ENCODE data around the gene UBIAD1. TPM values are rescaled to one million over a fixed set of nuclear protein-coding genes. Genes with fewer than 3 reads are reported as not detected.

Gene UBIAD1
- total and polyA plus RNA-seq, 2 of the 13 experiments (the other 11 are each of a cell fraction or from before 2014, with no cell fraction given), result 16.9 to 20.4 TPM

- ATAC-seq, result no peak
- H2AFZ ChIP-seq (ENCODE audit: low read length), result no peak overlapping the region
- POLR2A ChIA-PET, result interaction anchor here (0.9 to 5.6 kb wide), 2 partner anchors 14 to 24 kb away, joined by 3 to 20 read pairs; partner anchors contain the start of genes MTOR and UBIAD1
- H3K9ac ChIP-seq (ENCODE audit: insufficient read depth, low read depth, low read length), result no peak overlapping the region
- no peaks in the 10 kb centered on the region for H3K27me3 ChIP-seq (ENCODE audit: control insufficient read depth in 1 of 2, insufficient read depth in 2 of 2, low read length in 2 of 2)
- intact Hi-C loops (cut with micrococcal nuclease; ENCODE audit: unreplicated experiment) (no loop called here), in situ Hi-C loops (cut with HindIII; ENCODE audit: extremely low pct_ligation_motif_present, low pct_unique_long_range_greater_than_20kb) (no loop called here)
- no peak overlapping the region for H3K4me2 ChIP-seq (ENCODE audit: low read depth, low read length)
- no peak for FAIRE-seq
- peaks cover 12% of the 10 kb centered on the region for H3K79me2 ChIP-seq (ENCODE audit: insufficient read depth, low read length)
- CTCF ChIA-PET (ENCODE audit: low intra/inter-chr PET ratio, low total read pairs), result no interaction called here
- no peak for DNase-seq (ENCODE audit: low spot score)
- no peak overlapping the region for H3K4me3 ChIP-seq (replicated peaks in 1 of 3; ENCODE audit: insufficient read depth in 1 of 3, low read depth in 2 of 3, low read length in 3 of 3)
- no TSS peak for BruUV-seq (replicated peaks)
- H3K27ac ChIP-seq (ENCODE audit: extremely low read length, insufficient read depth, low read length), result no peak overlapping the region
- TF ChIP-seq TCF12 (IDR thresholded peaks at IDR 0.05) (no peak), TCF12 (CRISPR knock-in tag; IDR thresholded peaks at IDR 0.05) (no peak), TCF7 (IDR thresholded peaks at IDR 0.05; ENCODE audit: low read depth) (no peak), CREB3 (CRISPR knock-in tag; IDR thresholded peaks at IDR 0.05) (no peak)
- H3K4me1 ChIP-seq (ENCODE audit: insufficient read depth, low read length), result peaks cover under 1% of the 10 kb centered on the region; the same call in 1 of the 2 replicates
- no peaks in the 10 kb centered on the region for H4K20me1 ChIP-seq (ENCODE audit: insufficient read depth, low read length)
- H3K9me3 ChIP-seq (ENCODE audit: low read length), result no peaks in the 10 kb centered on the region
- 100% methylated on average over 3 of the region's 3 CpGs for WGBS (ENCODE audit: low lambda C conversion rate)
- peaks cover 24 to 54% of the 10 kb centered on the region in 2 experiments for H3K36me3 ChIP-seq (replicated peaks in 1 of 2; ENCODE audit: control insufficient read depth in 1 of 2, insufficient read depth in 2 of 2, low read length in 2 of 2)
Measured at GRCh38 chr1:11286735-11287410, 13.9 kb downstream of the UBIAD1 start.

GRCh38 chr1:11289064-11289463, 16.1 kb downstream of the UBIAD1 start:
- Histone ChIP-seq H3K79me2 (ENCODE audit: insufficient read depth, low read length) (peaks cover under 1% of the 10 kb centered on the region), H3K9ac (ENCODE audit: insufficient read depth, low read depth, low read length) (no peak overlapping the region), H3K36me3 (replicated peaks in 1 of 2; ENCODE audit: control insufficient read depth in 1 of 2, insufficient read depth in 2 of 2, low read length in 2 of 2) (peaks cover 17 to 56% of the 10 kb centered on the region in 2 experiments), H3K4me1 (ENCODE audit: insufficient read depth, low read length) (peaks cover 12% of the 10 kb centered on the region; the same call in 1 of the 2 replicates), H2AFZ (ENCODE audit: low read length) (no peak overlapping the region), H3K27ac (ENCODE audit: extremely low read length, insufficient read depth, low read length) (no peak overlapping the region), H3K9me3 (ENCODE audit: low read length) (no peaks in the 10 kb centered on the region), H4K20me1 (ENCODE audit: insufficient read depth, low read length) (no peaks in the 10 kb centered on the region), H3K27me3 (ENCODE audit: control insufficient read depth in 1 of 2, insufficient read depth in 2 of 2, low read length in 2 of 2) (no peaks in the 10 kb centered on the region), H3K4me3 (replicated peaks in 1 of 3; ENCODE audit: insufficient read depth in 1 of 3, low read depth in 2 of 3, low read length in 3 of 3) (no peak overlapping the region), H3K4me2 (ENCODE audit: low read depth, low read length) (no peak overlapping the region)
- WGBS (ENCODE audit: low lambda C conversion rate), result 97% methylated on average over 5 of the region's 5 CpGs
- DNase-seq (ENCODE audit: low spot score), result no peak
- no TSS peak for BruUV-seq (replicated peaks)
- in situ Hi-C loops (cut with HindIII; ENCODE audit: extremely low pct_ligation_motif_present, low pct_unique_long_range_greater_than_20kb), result no loop called here
- no peak for ATAC-seq
- intact Hi-C loops (cut with micrococcal nuclease; ENCODE audit: unreplicated experiment), result no loop called here
- ChIA-PET POLR2A (interaction anchor here (1.0 kb wide), 1 partner anchor 16 kb away, joined by 5 read pairs; the partner anchor contains the start of gene UBIAD1), CTCF (ENCODE audit: low intra/inter-chr PET ratio, low total read pairs) (no interaction called here)
- FAIRE-seq, result no peak
- TF ChIP-seq ZSCAN20 (CRISPR knock-in tag; IDR thresholded peaks at IDR 0.05; ENCODE audit: borderline replicate concordance) (no peak), MIER3 (CRISPR knock-in tag; IDR thresholded peaks at IDR 0.05; ENCODE audit: borderline replicate concordance) (no peak), HIC2 (CRISPR knock-in tag; IDR thresholded peaks at IDR 0.05; ENCODE audit: low read depth) (no peak), MIER2 (CRISPR knock-in tag; IDR thresholded peaks at IDR 0.05) (no peak), CERS6 (CRISPR knock-in tag; IDR thresholded peaks at IDR 0.05) (no peak), ZNF761 (CRISPR knock-in tag; conservative IDR thresholded peaks at IDR 0.05) (no peak), ZNF224 (CRISPR knock-in tag; IDR thresholded peaks at IDR 0.05) (no peak), KLF15 (CRISPR knock-in tag; IDR thresholded peaks at IDR 0.05; ENCODE audit: borderline replicate concordance) (no peak), ZIK1 (CRISPR knock-in tag; IDR thresholded peaks at IDR 0.05; ENCODE audit: borderline replicate concordance, low read depth) (no peak), RARA (CRISPR knock-in tag; IDR thresholded peaks at IDR 0.05) (no peak), BRCA1 (CRISPR knock-in tag; IDR thresholded peaks at IDR 0.05) (no peak)

Data from HepG2 (cell line).